Gastrocnemius medialis (tissue), 4 donors: ENCODE results near the gene MKNK1.

Experiments used
- CTCF ChIP-seq, 5 experiments: fragments of 450-650 bp in 3 of 5; fragments of 200-600 bp in 2 of 5; sonication (generic) in 2 of 5; IDR thresholded peaks in 4 of 5; conservative IDR thresholded peaks in 1 of 5; 1 replicate in 4 of 5; 2 replicates in 1 of 5; pipeline ENCODE4 v1.5.1; 2016 to 2019; ENCODE audit warnings: antibody characterized with exemption in 5 of 5, mild to moderate bottlenecking in 3 of 5, moderate library complexity in 3 of 5
- POLR2A ChIP-seq, 2 donors: fragments of 450-650 bp; IDR thresholded peaks; one replicate each; pipeline ENCODE4 v1.6.1; 2017; ENCODE audit warnings: antibody characterized with exemption in 2 of 2, mild to moderate bottlenecking in 2 of 2, moderate library complexity in 2 of 2

DNA sequence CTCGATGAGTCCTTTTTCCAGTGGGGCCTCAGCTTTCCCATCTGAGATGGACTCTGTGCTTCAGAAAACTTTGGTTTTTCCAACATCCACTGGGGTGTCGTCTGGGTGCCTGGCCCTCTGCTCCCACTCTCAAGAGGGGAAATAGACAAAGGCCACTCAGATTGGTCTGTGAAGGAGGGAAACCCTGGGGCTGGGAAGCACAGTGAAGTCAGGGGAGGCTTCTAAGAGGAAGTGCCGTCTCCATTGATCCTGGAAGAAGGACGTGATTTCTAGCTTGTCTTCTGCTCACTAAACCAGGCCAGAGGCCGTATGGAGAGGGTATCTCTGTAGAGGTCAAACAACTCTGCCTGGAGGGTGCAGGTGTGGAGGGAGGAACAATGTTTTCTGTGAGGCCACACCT lies 57.9 kb downstream of the MKNK1 start:
- TF ChIP-seq POLR2A (IDR thresholded peaks at IDR 0.05) (no peak), CTCF (IDR thresholded peaks at IDR 0.05 in 4 of 5, conservative IDR thresholded peaks at IDR 0.05 in 1 of 5) (no peak)
